NCI-H2107 (cell line): ENCODE results near the gene FNDC1.

ENCODE experiments used
- DNase-seq: peaks from one replicate; lab custom pipeline; 2025; lab: John Stamatoyannopoulos, UW

The FNDC1 gene

GRCh38 chr6:159161839-159162238, 7.4 kb upstream of the FNDC1 start:
- DNase-seq = no peak

GRCh38 chr6:159163901-159164370, 5.3 kb upstream of the FNDC1 start:
- no peak for DNase-seq

- no peak for DNase-seq
Measured at GRCh38 chr6:159168536-159169192, 536 bp upstream of the FNDC1 start.

GRCh38 chr6:159169557-159170332, 545 bp downstream of the FNDC1 start:
- no peak for DNase-seq

GRCh38 chr6:159170333-159170672, 1.1 kb downstream of the FNDC1 start:
- no peak for DNase-seq

- no peak for DNase-seq
Measured at GRCh38 chr6:159170999-159171712, 2.0 kb downstream of the FNDC1 start.

- no peak for DNase-seq
Measured at GRCh38 chr6:159172091-159172491, 2.9 kb downstream of the FNDC1 start.

- peak; percentile 19 for DNase-seq
Measured at GRCh38 chr6:159174263-159174969, 5.2 kb downstream of the FNDC1 start.

- no peak for DNase-seq
Measured at GRCh38 chr6:159176913-159177312, 7.7 kb downstream of the FNDC1 start.

- DNase-seq = no peak
Measured at GRCh38 chr6:159178847-159179246, 9.6 kb downstream of the FNDC1 start.

GRCh38 chr6:159180001-159180400, 10.8 kb downstream of the FNDC1 start:
- no peak for DNase-seq

GRCh38 chr6:159181914-159182313, 12.7 kb downstream of the FNDC1 start:
- DNase-seq = no peak

- no peak for DNase-seq
Measured at GRCh38 chr6:159184559-159184958, 15.4 kb downstream of the FNDC1 start.

GRCh38 chr6:159190460-159190859, 21.3 kb downstream of the FNDC1 start:
- no peak for DNase-seq

- DNase-seq = no peak
Measured at GRCh38 chr6:159193923-159194322, 24.7 kb downstream of the FNDC1 start.

- DNase-seq = no peak
Measured at GRCh38 chr6:159194421-159194820, 25.2 kb downstream of the FNDC1 start.

- no peak for DNase-seq
Measured at GRCh38 chr6:159196430-159196975, 27.3 kb downstream of the FNDC1 start.

GRCh38 chr6:159197251-159197650, 28.1 kb downstream of the FNDC1 start:
- no peak for DNase-seq

GRCh38 chr6:159201336-159201735, 32.1 kb downstream of the FNDC1 start:
- DNase-seq = no peak

- no peak for DNase-seq
Measured at GRCh38 chr6:159203304-159204005, 34.3 kb downstream of the FNDC1 start.

GRCh38 chr6:159204605-159205004, 35.4 kb downstream of the FNDC1 start:
- no peak for DNase-seq
